Measurements from ENCODE around the gene TMC8. TPM values are rescaled to one million over a fixed set of nuclear protein-coding genes. Genes with fewer than 3 reads are reported as not detected.
A peak's percentile ranks its signal among the peaks of the same experiment; 100 is the strongest.

Gene TMC8
- total and polyA plus RNA-seq, 8 donors, result 1.6 to 19.8 (median 4.3) TPM

GRCh38 chr17:78086740-78087139 lies 43.8 kb upstream of the TMC8 start:
- no peak for TF ChIP-seq POLR2AphosphoS5 (IDR thresholded peaks at IDR 0.05)
- TF ChIP-seq POLR2A (IDR thresholded peaks at IDR 0.05), result no peak
- no peak for TF ChIP-seq CTCF (IDR thresholded peaks at IDR 0.05)
- TF ChIP-seq EP300 (IDR thresholded peaks at IDR 0.05), result no peak
- DNase-seq, result no peak
- Histone ChIP-seq H3K4me1 (peaks cover 0 to 11% (median 0%) of the 10 kb centered on the region in 4 donors), H3K27me3 (no peaks in the 10 kb centered on the region), H3K27ac (no peak overlapping the region), H3K4me3 (no peak overlapping the region), H3K36me3 (peaks cover 39 to 98% (median 96%) of the 10 kb centered on the region in 4 donors), H3K9me3 (no peaks in the 10 kb centered on the region)
- 93 to 97% (median 96%) methylated on average over 10 to 13 of the region's 13 CpGs for WGBS, 5 donors
- intact Hi-C loops (cut with DNase I; ENCODE audit: low total_unique reads), result no loop called here

- TF ChIP-seq POLR2A (IDR thresholded peaks at IDR 0.05), result no peak
- no peak for TF ChIP-seq POLR2AphosphoS5 (IDR thresholded peaks at IDR 0.05)
- no peak for TF ChIP-seq CTCF (IDR thresholded peaks at IDR 0.05)
- TF ChIP-seq EP300 (IDR thresholded peaks at IDR 0.05), result no peak
- H3K27me3 ChIP-seq, result no peaks in the 10 kb centered on the region
- DNase-seq, result no peak
- intact Hi-C loops (cut with DNase I; ENCODE audit: low total_unique reads), result no loop called here
- 56 to 100% (median 92%) methylated on average over 1 of the region's 1 CpG for WGBS, 5 donors
- no peaks in the 10 kb centered on the region for H3K9me3 ChIP-seq
- peaks cover 47 to 98% (median 96%) of the 10 kb centered on the region in 4 donors for H3K36me3 ChIP-seq
- no peak overlapping the region for H3K27ac ChIP-seq
- peaks cover 0 to 11% (median 0%) of the 10 kb centered on the region in 4 donors for H3K4me1 ChIP-seq
- H3K4me3 ChIP-seq, result no peak overlapping the region
Observed at GRCh38 chr17:78088529-78088928, 42.0 kb upstream of the TMC8 start.

GRCh38 chr17:78089576-78090281 lies 40.8 kb upstream of the TMC8 start:
- TF ChIP-seq CTCF (IDR thresholded peaks at IDR 0.05), result no peak
- TF ChIP-seq EP300 (IDR thresholded peaks at IDR 0.05), result no peak
- no peak for TF ChIP-seq POLR2AphosphoS5 (IDR thresholded peaks at IDR 0.05)
- TF ChIP-seq POLR2A (IDR thresholded peaks at IDR 0.05), result no peak
- no peak for DNase-seq
- no peaks in the 10 kb centered on the region for H3K9me3 ChIP-seq
- H3K4me3 ChIP-seq, result no peak overlapping the region
- H3K4me1 ChIP-seq, result peaks cover 0 to 11% (median 0%) of the 10 kb centered on the region in 4 donors
- no peaks in the 10 kb centered on the region for H3K27me3 ChIP-seq
- WGBS, 5 donors, result 67 to 77% (median 70%) methylated on average over 7 of the region's 7 CpGs
- H3K27ac ChIP-seq, result peak overlapping the region in 1 of 5 donors; percentile 7
- intact Hi-C loops (cut with DNase I; ENCODE audit: low total_unique reads), result no loop called here
- H3K36me3 ChIP-seq, result peaks cover 59 to 98% (median 96%) of the 10 kb centered on the region in 4 donors

GRCh38 chr17:78092794-78093324 lies 37.7 kb upstream of the TMC8 start:
- WGBS, 5 donors, result 81 to 85% (median 84%) methylated on average over 6 of the region's 6 CpGs
- Histone ChIP-seq H3K36me3 (peaks cover 61 to 100% (median 100%) of the 10 kb centered on the region in 4 donors), H3K4me3 (no peak overlapping the region), H3K9me3 (no peaks in the 10 kb centered on the region), H3K27ac (no peak overlapping the region), H3K27me3 (no peaks in the 10 kb centered on the region), H3K4me1 (peaks cover 0 to 11% (median 0%) of the 10 kb centered on the region in 4 donors)
- TF ChIP-seq CTCF (IDR thresholded peaks at IDR 0.05), result no peak
- no peak for TF ChIP-seq POLR2A (IDR thresholded peaks at IDR 0.05)
- no peak for TF ChIP-seq EP300 (IDR thresholded peaks at IDR 0.05)
- TF ChIP-seq POLR2AphosphoS5 (IDR thresholded peaks at IDR 0.05), result no peak
- DNase-seq, result no peak
- intact Hi-C loops (cut with DNase I; ENCODE audit: low total_unique reads), result no loop called here

Measured in stomach (tissue), 9 donors.